Kidney (tissue), 14 donors: ENCODE measurements around the gene KIAA0040. TPM values are rescaled to one million over a fixed set of nuclear protein-coding genes. Genes with fewer than 3 reads are reported as not detected.
A peak's percentile ranks its signal among the peaks of the same experiment; 100 is the strongest.

ENCODE experiments used
- DNase-seq, 5 donors: peaks; one replicate each; pipeline ENCODE4 v3.0.0-alpha.2; 2013 to 2020
- FAIRE-seq: peaks from 2 replicates; lab custom pipeline; 2012; peaks lifted over from hg19 to GRCh38; lab: Jason Lieb, UNC
- H3K27ac ChIP-seq, 2 donors: one replicate each; pipeline ENCODE4 v1.7.0; 2013; ENCODE audit warnings: low read depth in 2 of 2, low read length in 2 of 2, inconsistent platforms in 1 of 2
- H3K27me3 ChIP-seq: one replicate; pipeline ENCODE4 v1.7.1; 2013; ENCODE audit warnings: low read length, inconsistent platforms; ENCODE audit not compliant: control insufficient read depth, insufficient read depth
- H3K36me3 ChIP-seq, 3 donors: one replicate each; pipeline versions ENCODE4 v1.7.0 to v1.7.1; 2013; ENCODE audit warnings: low read length in 3 of 3, control low read depth in 1 of 3, inconsistent platforms in 1 of 3; ENCODE audit not compliant: insufficient read depth in 3 of 3, control insufficient read depth in 2 of 3
- H3K4me1 ChIP-seq, 3 donors: one replicate each; pipeline versions ENCODE4 v1.7.0 to v1.7.1; 2013; ENCODE audit warnings: low read length in 3 of 3, inconsistent platforms in 1 of 3, low read depth in 1 of 3; ENCODE audit not compliant: control insufficient read depth in 2 of 3, insufficient read depth in 2 of 3
- H3K4me3 ChIP-seq, 3 donors: one replicate each; pipeline versions ENCODE4 v1.7.0 to v1.8.1; 2013; ENCODE audit warnings: low read length in 3 of 3, control low read depth in 1 of 3, inconsistent platforms in 1 of 3
- H3K9ac ChIP-seq, 3 donors: one replicate each; pipeline versions ENCODE4 v1.7.0 to v1.7.1; 2013; ENCODE audit warnings: low read length in 3 of 3, control low read depth in 1 of 3, inconsistent platforms in 1 of 3
- H3K9me3 ChIP-seq, 3 donors: one replicate each; pipeline versions ENCODE4 v1.7.0 to v1.7.1; 2013; ENCODE audit warnings: low read length in 3 of 3, control low read depth in 1 of 3, inconsistent platforms in 1 of 3; ENCODE audit not compliant: control insufficient read depth in 2 of 3, insufficient read depth in 1 of 3
- CTCF ChIP-seq: IDR thresholded peaks from 3 replicates; pipeline ENCODE4 v1.5.1; 2012; ENCODE audit warnings: mild to moderate bottlenecking, moderate library complexity, borderline replicate concordance; ENCODE audit not compliant: insufficient read depth; ENCODE audit errors: extremely low read depth
- intact Hi-C: fragments of 100-400 bp; cut with DNase I; formaldehyde crosslinking; loops from one replicate; pipeline ENCODE4 v1.11.1; 2022
- polyA plus RNA-seq: library from polyadenylated mRNA; stranded (reverse); fragments of 350-450 nt; fragmentation: Illumina TruSeq; extraction: RNeasy Lipid Tissue Mini Kit (QIAGEN cat#74804); gene quantifications from one replicate; pipeline ENCODE4 v1.2.3, GENCODE V29; 2014; ENCODE audit warnings: low read depth, low replicate concordance; ENCODE audit not compliant: insufficient read depth
- total RNA-seq: library from RNA; stranded (reverse); fragmentation: NEBNext Ultra II Directional; extraction: Animal tissue kit (Norgen Biotek cat#: 25700); gene quantifications from one replicate; pipeline ENCODE4 v1.2.1, GENCODE V29; 2021
- donor health status: control.
- donor health status: control.
- donor health status: control.
- donor health status: control.
- donor health status: control.
- donor health status: DM: yes; HTN: yes; CAD: no.
- donor health status: Normal renal cell carcinoma (clear cell type).

Gene KIAA0040
- total and polyA plus RNA-seq, 2 donors from 2014 or later = 20.0 to 34.1 TPM

- no peak for FAIRE-seq
- H3K27ac ChIP-seq = no peak overlapping the region
- no peak overlapping the region for H3K4me3 ChIP-seq
- H3K4me1 ChIP-seq = no peaks in the 10 kb centered on the region
- no peaks in the 10 kb centered on the region for H3K9me3 ChIP-seq
- H3K9ac ChIP-seq = no peak overlapping the region
- intact Hi-C loops = no loop called here
- no peaks in the 10 kb centered on the region for H3K27me3 ChIP-seq
- no peak for DNase-seq
- H3K36me3 ChIP-seq = no peaks in the 10 kb centered on the region
- TF ChIP-seq CTCF = no peak
These were observed 14.1 kb upstream of the KIAA0040 start for GRCh38 chr1:175206687-175207086.

GRCh38 chr1:175204330-175204729 is 11.8 kb upstream of the KIAA0040 start:
- Histone ChIP-seq H3K4me3 (no peak overlapping the region), H3K4me1 (peaks cover 6 to 11% (median 7%) of the 10 kb centered on the region in 3 donors), H3K9me3 (no peaks in the 10 kb centered on the region), H3K27ac (no peak overlapping the region), H3K9ac (no peak overlapping the region), H3K27me3 (no peaks in the 10 kb centered on the region), H3K36me3 (no peaks in the 10 kb centered on the region)
- DNase-seq (peak in 2 of 5 donors; percentile 13 to 52), FAIRE-seq (no peak)
- TF ChIP-seq CTCF = no peak
- intact Hi-C loops = no loop called here

- Histone ChIP-seq H3K4me3 (no peak overlapping the region), H3K27me3 (no peaks in the 10 kb centered on the region), H3K9me3 (no peaks in the 10 kb centered on the region), H3K4me1 (peaks cover 6 to 11% (median 7%) of the 10 kb centered on the region in 3 donors), H3K36me3 (no peaks in the 10 kb centered on the region), H3K9ac (no peak overlapping the region), H3K27ac (no peak overlapping the region)
- TF ChIP-seq CTCF = no peak
- FAIRE-seq (no peak), DNase-seq (peak in 1 of 5 donors; percentile 19)
- intact Hi-C loops = no loop called here
These were observed 11.0 kb upstream of the KIAA0040 start for GRCh38 chr1:175203570-175204068.
